ENCODE measurements around the gene WTAP.

DNA sequence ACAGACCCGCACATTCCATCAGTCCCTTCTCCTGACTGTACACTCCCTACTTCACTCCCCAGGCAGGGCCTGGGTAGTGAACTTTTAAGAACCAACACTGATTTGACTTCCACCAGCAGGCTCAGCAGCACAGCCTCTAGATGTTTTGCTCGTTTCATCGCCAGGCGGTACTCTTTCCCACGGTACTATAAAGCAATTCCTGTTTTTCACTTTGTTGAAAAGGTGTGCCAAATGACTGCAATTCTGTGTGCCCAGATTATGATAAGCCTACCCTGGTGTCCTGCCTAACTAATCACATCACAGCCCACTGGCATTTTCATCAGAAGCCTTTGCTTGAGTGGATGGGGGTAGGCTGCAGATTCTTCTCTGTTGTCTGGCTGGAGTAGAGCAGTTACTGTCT is 12.9 kb upstream of the WTAP start:
- TF ChIP-seq POLR2A (IDR thresholded peaks at IDR 0.05) (no peak), CTCF (IDR thresholded peaks at IDR 0.05 in 8 of 11, conservative IDR thresholded peaks at IDR 0.05 in 3 of 11) (no peak)

Measured in spleen (tissue), 7 donors.